ENCODE results near the gene C17orf58.
"Not testable (repeated sequence)": the region's sequence is repeated elsewhere in the genome, so short reads cannot be mapped to it uniquely, and the experiment has no call there.

C17orf58 gene

DNA sequence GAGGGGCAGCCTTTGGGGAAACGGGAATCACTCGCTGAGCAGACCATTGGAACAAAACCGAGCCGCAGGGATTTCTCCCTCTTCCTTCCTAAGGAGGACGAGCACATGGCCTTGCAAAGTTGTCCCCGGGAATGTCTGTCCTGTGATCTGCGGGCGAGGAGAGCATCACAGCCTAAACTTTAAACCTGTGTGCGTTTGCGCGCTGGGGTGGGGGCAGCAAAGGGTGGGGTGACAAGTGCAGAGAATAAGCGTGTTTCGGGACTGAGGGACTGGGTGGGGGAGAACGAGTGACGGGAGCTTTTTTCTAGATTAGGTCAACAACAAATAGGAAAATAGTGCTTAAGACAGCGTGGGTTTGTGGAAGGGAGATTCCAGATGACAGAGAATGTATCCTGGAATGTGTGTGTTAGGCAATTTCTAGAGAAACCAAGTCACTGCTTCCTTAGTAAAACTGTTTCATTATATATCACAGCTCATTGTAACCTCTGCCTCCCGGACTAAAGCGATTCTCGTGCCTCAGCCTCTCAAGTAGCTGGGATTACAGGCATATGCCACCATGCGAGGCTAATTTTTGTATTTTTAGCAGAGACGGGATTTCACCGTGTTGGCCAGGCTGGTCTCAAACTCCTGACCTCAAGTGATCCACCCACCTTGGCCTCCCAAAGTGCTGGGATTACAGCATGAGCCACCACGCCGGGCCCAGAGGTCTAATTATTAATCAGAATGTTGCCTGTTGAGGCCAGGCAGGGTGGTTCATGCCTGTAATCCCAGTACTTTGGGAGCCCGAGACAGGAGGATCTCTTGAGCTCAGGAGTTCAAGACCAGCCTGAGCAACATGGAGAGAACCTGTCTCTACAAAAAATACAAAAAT, at the start of gene C17orf58:
C17orf58 (minus strand) TSS at position 169 of the 871 bp plus-strand sequence. CDS start 271 bp downstream, outside the sequence.
- DNase-seq = peak; percentile 76

DNA sequence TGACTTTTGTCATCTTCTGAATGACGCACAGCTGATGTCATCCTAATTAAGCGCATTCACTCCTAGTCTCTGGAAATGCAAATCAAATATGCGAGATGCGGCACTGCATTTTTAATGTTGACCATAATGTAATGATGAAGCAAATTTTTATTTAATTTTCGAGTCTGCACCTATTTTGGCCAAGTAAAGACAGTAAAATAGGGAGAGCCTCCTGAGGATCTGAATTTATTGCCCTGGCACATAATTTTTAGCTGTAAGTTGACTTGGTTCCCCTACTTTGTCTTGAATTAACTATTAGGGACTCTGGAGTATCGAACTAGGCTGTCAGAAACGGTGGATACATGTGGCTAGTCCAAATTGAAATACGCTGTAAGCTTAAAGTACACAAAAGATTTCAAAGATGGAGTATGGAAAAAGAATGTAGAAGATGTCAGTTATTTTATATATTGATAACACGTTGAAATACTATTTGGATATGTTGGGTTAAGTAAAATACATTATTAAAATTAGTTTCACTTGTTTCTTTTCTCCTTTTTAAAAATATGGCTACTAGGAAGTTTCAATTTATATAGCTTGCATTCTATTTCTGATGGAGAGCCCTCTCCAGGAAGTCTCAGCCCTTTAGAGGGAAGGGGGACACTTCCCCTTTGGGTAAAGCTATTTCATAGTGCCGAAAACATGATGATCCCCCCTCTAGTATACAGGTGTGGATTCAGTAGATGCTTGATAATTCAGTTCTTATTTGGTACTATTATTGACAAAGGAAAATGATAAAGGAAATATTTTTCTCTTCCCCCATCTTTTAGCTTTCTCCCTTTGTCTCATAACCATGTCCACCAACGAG, 40.3 kb upstream of the C17orf58 start:
- DNase-seq = no peak

DNA sequence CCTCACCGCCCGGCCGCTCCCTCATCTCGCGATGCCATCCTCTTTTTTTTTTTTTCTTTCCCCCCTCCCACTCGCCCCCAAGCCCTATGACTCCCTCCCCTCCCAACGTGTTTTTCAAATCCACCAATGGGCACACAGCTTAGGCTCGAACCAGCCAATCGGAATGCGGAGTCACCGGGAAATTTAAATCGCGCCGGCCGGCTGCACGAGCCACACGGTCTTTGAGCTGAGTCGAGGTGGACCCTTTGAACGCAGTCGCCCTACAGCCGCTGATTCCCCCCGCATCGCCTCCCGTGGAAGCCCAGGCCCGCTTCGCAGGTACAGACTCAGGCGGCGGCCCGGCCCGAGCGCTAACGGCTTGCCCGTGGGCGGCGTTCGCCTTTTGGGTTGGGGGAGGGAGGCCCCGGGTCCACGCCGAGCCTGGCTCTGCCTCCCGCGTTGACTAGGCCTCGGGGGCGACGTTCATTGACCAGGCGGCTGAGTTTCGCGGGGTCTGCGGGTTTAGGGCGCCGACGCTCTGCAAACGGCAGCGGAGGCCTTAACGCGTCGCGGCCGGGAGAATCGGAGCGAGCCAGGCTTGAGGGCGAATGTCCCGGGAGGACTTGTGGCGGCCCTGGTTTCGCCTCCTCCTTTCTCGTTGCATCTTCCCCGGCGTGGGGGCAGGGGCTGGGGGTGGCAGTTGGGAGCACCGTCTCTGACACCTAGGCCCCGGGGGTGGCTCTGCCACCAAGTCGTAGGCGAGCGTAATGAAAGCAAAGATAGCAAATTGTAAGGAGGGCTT, 39.4 kb upstream of the C17orf58 start, which contains the start of gene KPNA2:
KPNA2 (plus strand) TSS at position 213 of the 781 bp plus-strand sequence. CDS start 1,398 bp downstream, outside the sequence.
- peak; percentile 99 for DNase-seq

DNA sequence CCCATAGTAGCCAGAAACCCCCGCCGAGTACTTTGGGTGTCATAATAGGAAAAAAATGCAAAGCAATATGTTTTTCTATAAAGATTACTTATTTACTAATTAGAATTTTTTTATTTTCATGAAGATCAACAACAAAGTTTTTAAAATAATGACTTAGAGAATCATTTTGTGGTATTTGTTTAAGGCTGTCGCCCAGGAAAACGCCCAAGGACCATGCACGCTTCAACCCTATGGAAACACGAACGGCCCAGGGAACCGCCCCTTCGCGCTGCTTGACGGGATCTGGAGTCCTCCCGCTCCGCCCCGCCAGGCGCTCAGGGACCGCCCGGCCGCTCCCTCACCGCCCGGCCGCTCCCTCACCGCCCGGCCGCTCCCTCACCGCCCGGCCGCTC, 38.9 kb upstream of the C17orf58 start:
- no peak for DNase-seq

DNA sequence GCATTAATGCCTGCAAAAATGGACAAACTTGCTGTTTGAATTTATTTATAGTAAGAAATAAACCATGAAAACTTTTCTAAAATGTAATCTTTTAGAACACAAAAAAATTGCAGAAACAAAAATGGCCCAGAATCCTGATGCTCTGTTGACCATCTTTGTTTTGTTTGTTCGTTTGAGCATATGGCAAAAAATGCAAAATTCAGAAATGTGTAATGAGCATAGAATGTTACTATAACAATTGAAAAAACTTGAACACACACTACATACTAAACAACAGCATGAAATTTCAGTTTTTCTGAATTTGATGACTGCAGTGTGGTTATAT, 38.1 kb upstream of the C17orf58 start:
- DNase-seq = no peak

DNA sequence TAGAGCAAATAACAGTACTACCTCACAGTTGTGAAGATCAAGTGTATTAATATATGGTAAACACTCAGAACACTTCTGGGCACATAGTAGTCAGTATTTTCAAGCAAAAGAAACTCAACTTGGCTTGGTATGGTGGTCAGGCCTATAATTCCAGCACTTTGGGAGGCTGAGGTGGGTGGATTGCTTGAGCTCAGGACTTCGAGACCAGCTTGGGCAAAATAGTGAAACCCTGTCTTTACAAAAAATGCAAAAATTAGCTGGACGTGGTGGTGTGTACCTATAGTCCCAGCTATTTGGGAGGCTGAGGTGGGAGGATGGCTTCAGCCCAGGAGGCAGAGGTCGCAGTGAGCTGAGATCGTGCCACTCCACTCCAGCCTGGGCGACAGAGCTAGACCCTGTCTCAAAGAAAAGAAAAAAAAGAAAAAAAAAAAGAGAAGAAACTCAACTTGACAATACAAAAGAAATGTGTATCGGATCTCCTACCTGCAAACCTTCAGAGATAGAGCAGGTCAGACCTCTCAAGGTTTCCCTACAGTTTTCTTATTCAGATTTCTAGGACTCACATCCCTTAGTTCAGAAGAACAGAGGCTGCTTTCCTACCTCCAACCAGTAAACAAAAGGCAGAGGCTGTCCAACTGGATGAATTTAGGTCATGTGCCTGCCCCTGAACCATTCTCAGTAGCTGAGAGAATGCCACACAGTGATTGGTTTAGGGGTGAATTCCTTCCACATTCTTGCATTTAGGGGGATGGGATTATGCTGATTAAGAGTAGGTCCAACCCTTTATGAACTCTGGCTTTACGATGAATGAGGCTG, 37.6 kb upstream of the C17orf58 start:
- DNase-seq = peak; percentile 96

DNA sequence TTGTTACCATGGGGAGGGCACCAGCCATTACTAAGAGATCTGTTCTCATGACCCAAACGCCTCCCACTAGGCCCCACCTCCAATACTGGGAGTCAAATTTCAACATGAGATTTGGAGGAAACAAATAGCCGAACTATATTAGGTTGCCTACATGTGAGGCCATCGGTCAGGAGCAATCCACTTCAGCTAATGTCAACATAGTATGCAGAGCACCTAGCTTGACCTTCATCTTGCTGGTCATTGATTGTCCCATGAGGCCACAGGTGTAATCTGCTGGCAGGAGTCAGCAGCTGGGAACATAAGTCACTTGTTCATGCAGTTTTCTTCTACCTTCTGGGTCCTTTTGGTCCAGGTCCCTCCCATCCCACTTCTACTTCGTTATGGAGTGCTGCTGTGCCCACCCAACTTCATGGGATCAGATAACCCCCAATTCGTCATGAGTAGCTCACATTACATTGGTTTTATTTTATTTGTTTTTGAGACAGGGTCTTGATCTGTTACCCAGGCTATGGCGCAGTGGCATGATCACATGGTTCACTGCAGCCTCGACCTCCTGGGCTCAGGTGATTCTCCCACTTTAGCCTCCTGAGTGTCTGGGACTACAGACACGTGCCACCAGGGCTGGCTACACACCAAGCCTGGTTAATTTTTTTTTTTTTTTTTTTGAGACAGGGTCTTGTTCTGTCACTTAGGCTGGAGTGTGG, 33.4 kb upstream of the C17orf58 start:
- no peak for DNase-seq

DNA sequence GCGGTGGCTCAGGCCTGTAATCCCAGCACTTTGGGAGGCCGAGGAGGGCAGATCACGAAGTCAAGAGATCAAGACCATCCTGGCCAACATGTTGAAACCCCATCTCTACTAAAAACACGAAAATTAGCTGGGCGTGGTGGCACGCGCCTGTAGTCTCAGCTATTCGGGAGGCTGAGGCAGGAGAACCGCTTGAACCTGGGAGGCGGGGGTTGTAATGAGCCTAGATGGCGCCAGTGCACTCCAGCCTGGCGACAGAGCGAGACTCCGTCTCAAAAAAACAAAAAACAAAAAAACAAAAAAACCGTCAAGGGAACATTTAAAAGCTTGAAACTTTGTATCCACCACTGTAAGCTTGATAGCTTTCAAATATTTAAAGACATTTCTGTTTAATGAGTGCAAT, 26.3 kb upstream of the C17orf58 start:
- not testable (repeated sequence) for DNase-seq

DNA sequence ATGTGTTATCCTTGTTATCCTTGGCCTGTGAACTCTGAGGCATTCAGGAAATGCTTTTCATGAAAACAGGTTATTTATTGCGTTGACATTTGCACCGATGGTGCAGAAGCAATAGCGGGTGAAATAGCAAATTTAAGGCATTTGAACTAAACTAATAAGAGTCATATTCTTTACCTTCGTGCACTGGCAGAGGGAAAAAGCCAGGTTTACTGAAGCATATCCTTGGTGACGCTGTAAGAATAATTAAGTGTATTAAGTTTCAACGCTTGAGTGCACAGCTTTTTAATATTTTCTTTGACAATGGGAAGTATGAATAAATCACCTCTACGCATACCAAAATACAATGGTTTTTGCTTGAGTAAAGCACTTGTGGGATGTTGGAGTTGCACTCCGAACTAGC, 25.7 kb upstream of the C17orf58 start:
- DNase-seq = no peak

DNA sequence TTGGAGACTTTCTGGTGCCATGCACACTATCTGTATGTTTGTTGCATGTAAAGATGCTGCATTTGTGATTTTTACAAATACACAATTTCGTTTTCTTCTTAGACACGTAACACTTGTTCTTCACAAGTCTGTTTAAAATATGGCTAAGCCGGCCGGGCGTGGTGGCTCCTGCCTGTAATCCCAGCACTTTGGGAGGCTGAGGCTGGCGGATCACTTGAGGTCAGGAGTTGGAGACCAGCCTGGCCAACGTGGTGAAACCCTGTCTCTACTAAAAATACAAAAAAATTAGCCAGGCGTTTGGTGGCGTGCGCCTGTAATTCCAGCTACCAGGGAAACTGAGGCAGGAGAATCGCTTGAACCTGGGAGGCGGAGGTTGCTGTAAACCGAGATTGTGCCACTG, 24.5 kb upstream of the C17orf58 start:
- DNase-seq = not testable (repeated sequence)

DNA sequence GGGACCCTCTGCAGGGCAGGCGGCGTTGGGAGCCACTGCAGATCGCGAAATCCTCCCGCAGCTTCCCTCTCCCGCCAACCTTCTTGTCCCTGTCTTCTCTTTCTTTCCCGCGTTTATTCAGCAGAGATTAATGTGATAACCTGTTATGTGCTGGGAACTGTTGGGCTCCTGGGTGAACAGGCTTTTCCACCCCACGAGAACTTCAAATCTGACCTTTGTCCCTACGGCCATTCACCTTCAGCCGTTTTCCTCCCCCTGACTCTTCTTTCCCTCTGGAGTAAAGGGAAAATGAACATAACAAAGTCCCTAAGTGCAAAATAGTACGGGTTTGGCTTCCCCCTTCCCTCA, 24.1 kb upstream of the C17orf58 start:
- no peak for DNase-seq

DNA sequence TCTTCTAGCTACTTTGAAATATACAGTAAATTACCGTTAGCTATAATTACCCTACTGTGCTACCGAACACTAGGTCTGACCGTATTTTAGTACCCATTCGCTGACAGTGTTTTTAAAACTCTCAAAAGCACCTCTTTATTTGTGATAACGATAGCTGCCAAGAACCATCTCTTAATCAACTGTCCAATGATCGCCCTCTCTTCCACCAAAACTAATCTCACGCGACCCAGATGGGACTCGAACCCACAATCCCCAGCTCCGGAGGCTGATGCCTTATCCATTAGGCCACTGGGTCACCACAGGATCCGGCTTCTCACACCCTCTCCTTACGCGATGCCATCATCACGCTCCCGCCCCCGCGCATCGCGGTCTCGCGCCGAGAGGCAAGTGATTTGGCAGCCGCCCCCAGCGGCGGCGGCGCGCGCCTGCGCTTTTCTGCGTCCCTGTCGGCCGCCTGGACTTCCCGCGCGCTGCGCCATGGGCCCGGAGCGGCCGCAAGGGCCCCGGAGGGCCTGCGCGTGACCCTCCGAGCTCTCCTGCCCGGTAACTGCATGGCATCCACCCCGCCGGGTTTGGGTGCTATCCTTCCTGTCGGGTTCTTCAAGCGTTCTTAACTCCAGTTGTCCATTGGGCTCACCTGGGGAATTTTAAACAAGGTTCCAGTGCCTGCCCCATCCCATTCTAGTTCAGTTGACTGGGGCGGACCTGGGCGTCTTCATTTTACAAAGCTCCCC, 23.6 kb upstream of the C17orf58 start:
- DNase-seq = peak; percentile 100

DNA sequence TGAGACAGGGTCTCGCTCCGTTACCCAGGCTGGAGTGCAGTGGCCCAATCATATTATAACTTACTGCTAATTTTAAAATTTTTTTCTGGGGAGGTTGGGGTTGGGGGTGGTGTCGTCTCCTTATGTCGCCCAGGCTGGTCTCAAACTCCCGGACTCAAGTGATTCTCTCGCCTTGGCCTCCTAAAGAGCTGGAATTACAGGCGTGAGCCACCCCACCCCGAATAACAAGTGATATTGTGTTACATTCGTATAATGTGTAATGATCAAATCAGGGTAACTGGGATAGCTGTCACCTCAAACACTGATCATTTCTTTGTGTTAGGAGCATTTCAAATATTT, 23.0 kb upstream of the C17orf58 start:
- DNase-seq = no peak

DNA sequence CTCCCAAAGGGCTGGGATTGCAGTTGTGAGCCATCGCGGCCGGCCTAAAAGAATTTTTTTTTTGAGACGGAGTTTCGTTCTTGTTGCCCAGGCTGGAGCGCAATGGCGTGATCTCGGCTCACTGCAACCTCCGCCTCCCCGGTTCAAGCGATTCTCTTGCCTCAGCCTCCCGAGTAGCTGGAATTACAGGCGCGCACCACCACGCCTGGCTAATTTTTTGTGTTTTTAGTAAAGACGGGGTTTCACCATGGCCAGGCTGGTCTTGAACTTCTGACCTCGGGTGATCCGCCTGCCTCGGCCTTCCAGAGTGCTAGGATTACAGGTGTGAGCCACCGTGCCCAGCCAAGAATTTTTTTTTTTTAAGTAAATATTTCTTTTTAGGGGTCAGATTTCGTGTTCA, 22.2 kb upstream of the C17orf58 start:
- DNase-seq = not testable (repeated sequence)

DNA sequence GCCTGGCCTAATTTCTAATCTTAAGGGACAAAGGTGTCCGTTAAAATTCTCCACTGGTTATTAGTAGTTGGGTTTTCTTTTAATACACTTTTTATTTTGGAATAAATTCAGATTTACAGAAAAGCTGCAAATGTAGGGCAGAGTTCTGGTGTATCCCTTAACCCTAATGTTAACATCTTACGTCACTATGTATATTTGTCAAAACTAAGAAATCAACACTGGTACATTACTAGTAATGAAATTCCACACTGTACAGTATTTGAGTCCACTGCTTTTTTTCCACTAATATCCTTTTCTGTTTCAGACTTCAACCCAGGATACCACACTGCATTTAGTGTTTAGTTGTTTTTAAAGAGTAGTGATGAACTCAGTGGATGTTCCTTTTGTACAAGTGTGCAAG, 20.6 kb upstream of the C17orf58 start:
- DNase-seq = no peak

DNA sequence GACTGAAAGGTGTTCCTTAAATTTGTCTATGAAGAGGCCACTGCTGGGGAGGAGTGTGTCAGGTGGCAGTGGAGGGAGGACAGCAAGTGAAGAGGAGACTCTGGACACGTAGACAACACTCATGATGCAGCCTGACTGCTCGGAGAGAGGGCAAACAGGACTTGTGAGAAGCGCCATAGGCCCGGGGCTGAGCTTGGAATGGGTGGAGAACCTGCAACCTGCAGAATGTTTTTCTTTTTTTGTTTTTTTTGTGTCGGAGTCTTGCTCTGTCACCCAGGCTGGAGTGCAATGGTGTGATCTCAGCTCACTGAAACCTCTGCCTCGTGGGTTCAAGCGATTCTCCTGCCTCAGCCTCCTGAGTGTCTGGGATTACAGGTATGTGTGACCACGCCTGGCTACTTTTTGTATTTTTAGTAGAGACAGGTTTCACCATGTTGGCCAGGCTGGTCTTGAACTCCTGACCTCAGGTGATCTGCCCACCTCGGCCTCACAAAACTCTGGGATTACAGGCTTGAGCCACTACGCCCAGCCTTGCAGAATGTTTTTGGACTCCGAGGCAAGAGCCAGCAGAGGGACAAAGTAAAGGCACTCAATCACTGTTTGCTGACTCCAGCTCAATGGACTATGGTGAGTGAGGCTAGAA, 18.9 kb upstream of the C17orf58 start:
- DNase-seq = no peak

DNA sequence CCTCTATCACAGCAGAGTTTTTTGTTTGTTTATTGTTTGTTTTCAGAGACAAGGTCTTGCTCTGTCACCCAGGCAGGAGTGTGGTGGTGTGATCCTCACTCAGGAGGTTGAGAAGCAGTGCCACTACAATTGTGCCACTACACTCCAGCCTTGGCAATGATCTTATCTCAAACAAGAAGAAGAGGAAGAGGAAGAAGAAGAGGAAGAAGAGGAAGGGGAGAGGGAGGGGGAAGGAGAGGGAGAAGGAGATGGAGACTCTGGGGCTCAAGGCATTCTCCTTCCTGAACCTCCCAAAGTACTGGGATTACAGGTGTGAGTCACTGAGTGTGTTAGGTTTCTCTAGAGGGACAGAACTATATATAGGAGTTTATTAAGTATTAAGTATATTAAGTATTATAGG, 17.1 kb upstream of the C17orf58 start:
- DNase-seq = no peak

DNA sequence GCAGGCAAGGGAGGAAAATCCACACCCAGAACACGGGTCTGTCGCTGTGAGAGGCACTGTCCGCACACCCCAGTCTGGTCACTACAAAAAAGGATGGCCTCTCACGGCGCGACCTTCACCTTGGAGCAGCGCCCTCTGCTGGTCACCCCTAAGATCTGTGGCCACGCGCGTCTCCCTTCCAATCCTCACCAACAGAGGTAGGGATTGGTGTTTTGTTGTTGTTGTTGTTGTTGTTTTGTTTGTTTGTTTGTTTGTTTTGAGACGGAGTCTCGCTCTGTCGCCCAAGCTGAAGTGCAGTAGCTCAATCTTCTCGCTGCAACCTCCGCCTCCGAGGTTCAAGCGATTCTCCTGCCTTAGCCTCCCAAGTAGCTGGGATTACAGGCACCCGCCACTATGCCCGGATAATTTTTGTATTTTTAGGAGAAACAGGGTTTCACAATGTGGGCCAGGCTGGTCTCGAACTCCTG, 15.0 kb upstream of the C17orf58 start:
- DNase-seq = peak; percentile 86

DNA sequence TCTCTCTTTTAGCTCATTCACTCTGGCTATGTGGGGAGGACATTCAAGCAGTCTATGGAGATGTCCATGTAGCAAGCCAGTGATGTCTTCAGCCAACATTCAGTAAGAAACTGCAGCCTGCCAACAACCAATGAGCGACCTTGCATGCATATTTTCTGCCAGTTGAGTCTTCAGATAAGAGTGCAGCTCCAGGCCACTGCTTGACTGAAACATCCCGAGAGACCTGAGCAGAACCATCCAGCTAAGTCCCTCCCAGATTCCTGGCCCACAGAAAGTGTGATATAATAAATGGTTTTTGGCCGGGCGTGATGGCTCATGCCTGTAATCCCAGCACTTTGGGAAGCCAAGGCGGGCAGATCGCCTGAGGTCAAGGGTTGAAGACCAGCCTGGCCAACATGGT, 10.5 kb upstream of the C17orf58 start:
- DNase-seq = no peak

DNA sequence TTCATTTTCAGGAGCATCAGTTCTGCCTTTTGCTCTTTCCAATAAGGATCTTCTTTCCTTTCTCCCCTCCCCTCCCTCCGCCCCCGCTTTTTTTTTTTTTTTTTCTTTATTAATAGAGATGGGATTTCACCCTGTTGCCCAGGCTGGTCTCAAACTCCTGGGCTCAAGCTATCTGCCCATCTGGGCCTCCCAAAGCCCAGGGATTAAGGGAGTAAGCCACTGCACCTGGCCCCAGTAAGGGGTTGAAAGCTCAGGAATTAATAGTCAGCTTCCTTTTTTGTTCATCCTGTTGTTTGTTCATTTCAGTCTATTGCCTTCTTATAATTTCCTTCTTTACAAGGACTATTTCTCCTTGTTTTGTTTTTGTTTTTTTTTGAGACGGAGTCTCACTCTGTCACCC, 7.9 kb upstream of the C17orf58 start:
- DNase-seq = no peak

Data from islet precursor cell (in vitro differentiated cells).